ENCODE results near the gene ZNF90.
"Not testable (repeated sequence)": the region's sequence is repeated elsewhere in the genome, so short reads cannot be mapped to it uniquely, and the experiment has no call there.

Gene ZNF90

GRCh38 chr19:20077791-20078463 is at the start of gene ZNF90:
ZNF90 (plus strand) TSS chr19:20078000; CDS start chr19:20078133, 133 bp downstream.
- Histone ChIP-seq H3K27me3 (ENCODE audit: insufficient read depth, low read length) (no peaks in the 10 kb centered on the region), H3K36me3 (ENCODE audit: insufficient read depth, low read length) (peaks cover 21% of the 10 kb centered on the region), H3K4me3 (ENCODE audit: low read length) (peak within 1 kb of the TSS; percentile 93), H2AFZ (ENCODE audit: low read depth, low read length) (peak within 1 kb of the TSS; percentile 65), H3K4me1 (ENCODE audit: insufficient read depth, low read length) (peaks cover 11% of the 10 kb centered on the region), H3K9me3 (ENCODE audit: low read length) (peaks cover 22% of the 10 kb centered on the region)

DNA sequence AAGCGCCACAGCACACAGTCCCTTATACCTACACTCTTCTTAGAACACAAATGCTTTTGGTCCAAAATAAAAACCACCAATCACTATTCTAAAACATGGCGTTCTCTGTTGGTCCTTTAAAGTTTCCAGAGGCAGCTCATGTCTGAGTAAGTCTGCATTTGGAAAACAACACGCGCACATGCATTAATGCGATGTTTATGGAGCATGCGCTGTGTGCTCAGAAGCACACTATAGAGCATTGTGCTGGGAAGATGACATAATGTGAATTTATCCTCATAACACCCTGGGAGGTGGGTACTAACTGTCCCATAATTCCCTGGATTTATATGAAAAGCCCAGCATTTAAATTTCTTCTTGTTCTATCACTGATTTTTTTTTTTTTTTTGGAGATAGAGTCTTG is 49.2 kb upstream of the ZNF90 start:
- Histone ChIP-seq H3K27me3 (ENCODE audit: insufficient read depth, low read length) (no peaks in the 10 kb centered on the region), H2AFZ (ENCODE audit: low read depth, low read length) (no peak overlapping the region), H3K4me1 (ENCODE audit: insufficient read depth, low read length) (no peaks in the 10 kb centered on the region), H3K9me3 (ENCODE audit: low read length) (peaks cover 41% of the 10 kb centered on the region), H3K36me3 (ENCODE audit: insufficient read depth, low read length) (peaks cover 75% of the 10 kb centered on the region), H3K4me3 (ENCODE audit: low read length) (no peak overlapping the region)

- Histone ChIP-seq H3K4me1 (ENCODE audit: insufficient read depth, low read length) (peaks cover 14% of the 10 kb centered on the region), H3K27me3 (ENCODE audit: insufficient read depth, low read length) (no peaks in the 10 kb centered on the region), H3K4me3 (ENCODE audit: low read length) (no peak overlapping the region), H3K9me3 (ENCODE audit: low read length) (peaks cover 31% of the 10 kb centered on the region), H2AFZ (ENCODE audit: low read depth, low read length) (no peak overlapping the region), H3K36me3 (ENCODE audit: insufficient read depth, low read length) (peaks cover 42% of the 10 kb centered on the region)
Observed at GRCh38 chr19:20035935-20036334, 41.9 kb upstream of the ZNF90 start.

- H2AFZ ChIP-seq (ENCODE audit: low read depth, low read length) = peak overlapping the region; percentile 43
- H3K36me3 ChIP-seq (ENCODE audit: insufficient read depth, low read length) = peaks cover 21% of the 10 kb centered on the region
- peak overlapping the region; percentile 69 for H3K4me3 ChIP-seq (ENCODE audit: low read length)
- H3K27me3 ChIP-seq (ENCODE audit: insufficient read depth, low read length) = no peaks in the 10 kb centered on the region
- H3K4me1 ChIP-seq (ENCODE audit: insufficient read depth, low read length) = peaks cover 14% of the 10 kb centered on the region
- H3K9me3 ChIP-seq (ENCODE audit: low read length) = peaks cover 15% of the 10 kb centered on the region
Observed at GRCh38 chr19:20038358-20039202, 39.2 kb upstream of the ZNF90 start.

GRCh38 chr19:20039203-20039723 is 38.5 kb upstream of the ZNF90 start, which contains the start of gene ZNF682:
ZNF682 (minus strand) TSS chr19:20039505; CDS start chr19:20039345, 160 bp downstream.
- peaks cover 14% of the 10 kb centered on the region for H3K4me1 ChIP-seq (ENCODE audit: insufficient read depth, low read length)
- peaks cover 14% of the 10 kb centered on the region for H3K36me3 ChIP-seq (ENCODE audit: insufficient read depth, low read length)
- H3K27me3 ChIP-seq (ENCODE audit: insufficient read depth, low read length) = no peaks in the 10 kb centered on the region
- peak within 1 kb of the TSS; percentile 69 for H3K4me3 ChIP-seq (ENCODE audit: low read length)
- peaks cover 8% of the 10 kb centered on the region for H3K9me3 ChIP-seq (ENCODE audit: low read length)
- H2AFZ ChIP-seq (ENCODE audit: low read depth, low read length) = peak within 1 kb of the TSS; percentile 43

DNA sequence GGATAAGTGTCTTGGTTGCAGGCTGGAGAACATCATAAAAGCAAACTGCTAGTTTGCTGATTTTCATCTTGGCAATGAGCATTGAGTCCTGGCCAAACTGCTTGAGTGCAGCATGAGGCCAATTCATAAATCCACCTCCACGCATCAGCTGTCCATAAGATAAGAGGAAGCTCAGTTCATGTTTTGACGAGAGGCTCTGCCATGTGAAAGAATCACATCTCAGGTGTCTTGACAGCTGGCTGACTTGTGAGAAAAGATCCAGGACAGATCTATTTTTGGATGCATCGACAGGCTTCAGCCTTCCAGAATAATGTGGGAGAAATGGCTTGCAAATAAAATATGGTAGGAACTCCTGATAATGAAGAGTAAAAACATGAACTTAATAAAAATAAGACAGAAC is 33.1 kb upstream of the ZNF90 start:
- no peaks in the 10 kb centered on the region for H3K36me3 ChIP-seq (ENCODE audit: insufficient read depth, low read length)
- peaks cover 3% of the 10 kb centered on the region for H3K27me3 ChIP-seq (ENCODE audit: insufficient read depth, low read length)
- peaks cover 2% of the 10 kb centered on the region for H3K9me3 ChIP-seq (ENCODE audit: low read length)
- H3K4me3 ChIP-seq (ENCODE audit: low read length) = no peak overlapping the region
- H2AFZ ChIP-seq (ENCODE audit: low read depth, low read length) = no peak overlapping the region
- H3K4me1 ChIP-seq (ENCODE audit: insufficient read depth, low read length) = no peaks in the 10 kb centered on the region

DNA sequence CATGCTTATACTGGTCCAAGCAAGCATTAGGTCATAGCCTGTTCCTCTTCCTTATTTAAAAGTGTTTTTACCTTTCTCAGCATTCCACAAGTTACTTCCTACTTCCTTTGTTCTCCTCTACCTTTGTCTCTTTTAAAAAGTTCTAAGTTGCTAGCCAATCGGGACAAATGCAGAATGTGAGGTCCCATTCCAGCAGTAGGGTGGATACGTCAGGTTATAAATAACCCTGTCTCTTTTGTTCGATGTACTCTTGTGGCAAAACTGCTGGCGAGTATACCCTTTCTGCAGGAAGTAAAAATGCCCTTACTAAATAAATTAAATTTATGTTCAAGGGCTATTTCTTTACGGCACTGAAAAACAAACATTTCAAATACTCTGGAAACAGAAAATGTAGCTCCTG is 32.1 kb upstream of the ZNF90 start:
- not testable (repeated sequence) for H3K9me3 ChIP-seq (ENCODE audit: low read length); H3K27me3 ChIP-seq (ENCODE audit: insufficient read depth, low read length); H3K4me1 ChIP-seq (ENCODE audit: insufficient read depth, low read length); H3K4me3 ChIP-seq (ENCODE audit: low read length); H3K36me3 ChIP-seq (ENCODE audit: insufficient read depth, low read length); H2AFZ ChIP-seq (ENCODE audit: low read depth, low read length)

GRCh38 chr19:20051841-20052768 is 25.7 kb upstream of the ZNF90 start:
- no peaks in the 10 kb centered on the region for H3K27me3 ChIP-seq (ENCODE audit: insufficient read depth, low read length)
- H2AFZ ChIP-seq (ENCODE audit: low read depth, low read length) = peak overlapping the region; percentile 84
- no peaks in the 10 kb centered on the region for H3K36me3 ChIP-seq (ENCODE audit: insufficient read depth, low read length)
- peaks cover 6% of the 10 kb centered on the region for H3K4me1 ChIP-seq (ENCODE audit: insufficient read depth, low read length)
- peak overlapping the region; percentile 68 for H3K4me3 ChIP-seq (ENCODE audit: low read length)
- no peaks in the 10 kb centered on the region for H3K9me3 ChIP-seq (ENCODE audit: low read length)

DNA sequence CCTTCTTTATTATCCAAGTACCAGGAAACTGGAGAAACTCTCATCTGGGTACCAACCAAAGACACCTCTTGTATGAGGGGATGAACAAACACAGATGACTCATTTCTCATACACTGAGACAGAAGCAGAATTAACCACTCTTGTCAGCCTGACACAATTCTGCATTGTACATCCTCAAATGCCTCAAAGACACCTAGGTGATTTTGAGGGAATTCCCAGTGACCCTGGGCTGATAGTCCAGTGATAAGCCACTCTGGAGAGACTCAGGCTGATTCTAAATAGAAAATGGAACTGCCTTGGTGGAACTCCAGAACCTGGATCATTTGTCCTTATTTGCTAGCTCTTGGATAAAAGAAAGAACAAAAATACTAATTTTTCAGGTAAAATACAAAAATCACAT is 19.1 kb upstream of the ZNF90 start:
- H3K4me1 ChIP-seq (ENCODE audit: insufficient read depth, low read length); H2AFZ ChIP-seq (ENCODE audit: low read depth, low read length); H3K27me3 ChIP-seq (ENCODE audit: insufficient read depth, low read length); H3K9me3 ChIP-seq (ENCODE audit: low read length); H3K4me3 ChIP-seq (ENCODE audit: low read length); H3K36me3 ChIP-seq (ENCODE audit: insufficient read depth, low read length): not testable (repeated sequence)

DNA sequence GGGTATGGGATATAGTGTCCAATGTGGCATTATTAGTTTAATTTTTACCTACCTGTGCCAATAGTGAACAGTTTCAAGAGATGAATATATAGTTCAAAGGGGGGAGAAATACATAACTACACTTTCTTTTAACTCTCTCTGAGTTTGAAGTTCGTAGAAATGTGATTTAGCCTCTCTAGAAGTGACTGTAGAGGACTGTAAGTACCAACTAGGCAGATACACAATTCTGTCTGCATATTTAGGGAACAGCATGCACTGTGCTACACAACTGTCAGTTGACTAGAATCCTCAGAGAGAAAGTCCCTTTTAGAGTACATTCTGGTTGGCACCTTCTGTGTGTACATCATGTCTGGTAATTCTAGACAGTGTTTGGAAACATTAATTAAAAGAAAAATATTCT is 17.5 kb upstream of the ZNF90 start:
- H3K27me3 ChIP-seq (ENCODE audit: insufficient read depth, low read length) = no peaks in the 10 kb centered on the region
- no peaks in the 10 kb centered on the region for H3K9me3 ChIP-seq (ENCODE audit: low read length)
- no peak overlapping the region for H2AFZ ChIP-seq (ENCODE audit: low read depth, low read length)
- no peaks in the 10 kb centered on the region for H3K36me3 ChIP-seq (ENCODE audit: insufficient read depth, low read length)
- no peak overlapping the region for H3K4me3 ChIP-seq (ENCODE audit: low read length)
- no peaks in the 10 kb centered on the region for H3K4me1 ChIP-seq (ENCODE audit: insufficient read depth, low read length)

GRCh38 chr19:20066861-20067260 is 10.9 kb upstream of the ZNF90 start:
- H3K4me1 ChIP-seq (ENCODE audit: insufficient read depth, low read length) = no peaks in the 10 kb centered on the region
- H3K9me3 ChIP-seq (ENCODE audit: low read length) = peaks cover 2% of the 10 kb centered on the region
- no peaks in the 10 kb centered on the region for H3K27me3 ChIP-seq (ENCODE audit: insufficient read depth, low read length)
- H2AFZ ChIP-seq (ENCODE audit: low read depth, low read length) = no peak overlapping the region
- no peak overlapping the region for H3K4me3 ChIP-seq (ENCODE audit: low read length)
- H3K36me3 ChIP-seq (ENCODE audit: insufficient read depth, low read length) = no peaks in the 10 kb centered on the region

DNA sequence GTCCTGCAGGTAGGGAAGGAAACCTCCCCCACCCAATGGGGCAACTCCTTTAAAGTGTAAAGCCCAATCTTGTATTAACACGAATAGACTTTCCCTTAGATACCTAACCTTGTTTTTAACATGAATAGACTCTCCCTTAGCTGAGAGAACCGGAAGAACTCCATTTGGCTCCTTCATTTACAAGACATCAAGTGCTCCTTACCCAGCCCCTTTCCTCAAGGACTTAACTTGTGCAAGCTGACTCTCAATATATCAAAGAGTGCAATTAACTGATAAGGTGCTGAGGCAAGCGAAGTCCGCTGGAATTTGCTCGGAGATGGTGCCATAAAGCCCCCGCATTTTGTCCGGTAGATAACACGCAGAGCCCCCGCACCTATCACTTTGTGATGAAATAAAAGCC is 9.9 kb upstream of the ZNF90 start:
- H3K36me3 ChIP-seq (ENCODE audit: insufficient read depth, low read length) = no peaks in the 10 kb centered on the region

More for the DNA sequence above, 9.9 kb upstream of the ZNF90 start:
- Histone ChIP-seq H3K4me3 (ENCODE audit: low read length) (no peak overlapping the region), H2AFZ (ENCODE audit: low read depth, low read length) (no peak overlapping the region), H3K4me1 (ENCODE audit: insufficient read depth, low read length) (no peaks in the 10 kb centered on the region), H3K27me3 (ENCODE audit: insufficient read depth, low read length) (no peaks in the 10 kb centered on the region), H3K9me3 (ENCODE audit: low read length) (peaks cover 2% of the 10 kb centered on the region)

Measured in neuron (in vitro differentiated cells).